Liver (tissue), 3 donors: ENCODE measurements around the gene SOBP.

Source experiments
- CTCF ChIP-seq: fragments of 150-350 bp; IDR thresholded peaks from 2 replicates; pipeline ENCODE4 v1.5.1; 2017; ENCODE audit warnings: improper control_type of control experiment, low read depth, low read length; ENCODE audit not compliant: missing input control
- EGR1 ChIP-seq, 2 donors: IDR thresholded peaks; 2 replicates each; pipeline ENCODE4 v1.6.1; 2016 to 2018; ENCODE audit warnings: antibody characterized with exemption in 2 of 2, low read depth in 2 of 2
- JUND ChIP-seq, 2 donors: IDR thresholded peaks; 2 replicates each; pipeline ENCODE4 v1.6.1; 2016; ENCODE audit warnings: antibody characterized with exemption in 2 of 2
- RAD21 ChIP-seq, 2 donors: IDR thresholded peaks; 2 replicates each; pipeline ENCODE4 v1.6.1; 2016; ENCODE audit warnings: antibody characterized with exemption in 2 of 2, mild to moderate bottlenecking in 2 of 2
- REST ChIP-seq: IDR thresholded peaks from 2 replicates; pipeline ENCODE4 v1.6.1; 2016; ENCODE audit warnings: antibody characterized with exemption, mild to moderate bottlenecking
- SP1 ChIP-seq: IDR thresholded peaks from 2 replicates; pipeline ENCODE4 v1.6.1; 2018; ENCODE audit warnings: antibody characterized with exemption, mild to moderate bottlenecking
- donor health status: healthy.
- donor health status: healthy.

- no peak for TF ChIP-seq CTCF
- no peak for TF ChIP-seq REST
- no peak for TF ChIP-seq RAD21 (IDR thresholded peaks at IDR 0.05)
- no peak for TF ChIP-seq SP1
- TF ChIP-seq EGR1 (IDR thresholded peaks at IDR 0.05; ENCODE audit: low read depth in 2 of 2), result no peak
- TF ChIP-seq JUND (IDR thresholded peaks at IDR 0.05), result no peak
Measured at GRCh38 chr6:107652526-107653182, 162.7 kb downstream of the SOBP start.
